GM21717 (cell line): ENCODE results near the gene NFE2L1.
"Not testable (repeated sequence)": the region's sequence is repeated elsewhere in the genome, so short reads cannot be mapped to it uniquely, and the experiment has no call there.

ENCODE experiments used
- ATAC-seq: cut with Tn5 transposase; IDR thresholded peaks from one replicate; pipeline ENCODE4 v1.9.1; 2021; ENCODE audit warnings: mild to moderate bottlenecking, moderate library complexity; ENCODE audit not compliant: unreplicated experiment

NFE2L1 gene, protein sequence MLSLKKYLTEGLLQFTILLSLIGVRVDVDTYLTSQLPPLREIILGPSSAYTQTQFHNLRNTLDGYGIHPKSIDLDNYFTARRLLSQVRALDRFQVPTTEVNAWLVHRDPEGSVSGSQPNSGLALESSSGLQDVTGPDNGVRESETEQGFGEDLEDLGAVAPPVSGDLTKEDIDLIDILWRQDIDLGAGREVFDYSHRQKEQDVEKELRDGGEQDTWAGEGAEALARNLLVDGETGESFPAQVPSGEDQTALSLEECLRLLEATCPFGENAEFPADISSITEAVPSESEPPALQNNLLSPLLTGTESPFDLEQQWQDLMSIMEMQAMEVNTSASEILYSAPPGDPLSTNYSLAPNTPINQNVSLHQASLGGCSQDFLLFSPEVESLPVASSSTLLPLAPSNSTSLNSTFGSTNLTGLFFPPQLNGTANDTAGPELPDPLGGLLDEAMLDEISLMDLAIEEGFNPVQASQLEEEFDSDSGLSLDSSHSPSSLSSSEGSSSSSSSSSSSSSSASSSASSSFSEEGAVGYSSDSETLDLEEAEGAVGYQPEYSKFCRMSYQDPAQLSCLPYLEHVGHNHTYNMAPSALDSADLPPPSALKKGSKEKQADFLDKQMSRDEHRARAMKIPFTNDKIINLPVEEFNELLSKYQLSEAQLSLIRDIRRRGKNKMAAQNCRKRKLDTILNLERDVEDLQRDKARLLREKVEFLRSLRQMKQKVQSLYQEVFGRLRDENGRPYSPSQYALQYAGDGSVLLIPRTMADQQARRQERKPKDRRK

DNA sequence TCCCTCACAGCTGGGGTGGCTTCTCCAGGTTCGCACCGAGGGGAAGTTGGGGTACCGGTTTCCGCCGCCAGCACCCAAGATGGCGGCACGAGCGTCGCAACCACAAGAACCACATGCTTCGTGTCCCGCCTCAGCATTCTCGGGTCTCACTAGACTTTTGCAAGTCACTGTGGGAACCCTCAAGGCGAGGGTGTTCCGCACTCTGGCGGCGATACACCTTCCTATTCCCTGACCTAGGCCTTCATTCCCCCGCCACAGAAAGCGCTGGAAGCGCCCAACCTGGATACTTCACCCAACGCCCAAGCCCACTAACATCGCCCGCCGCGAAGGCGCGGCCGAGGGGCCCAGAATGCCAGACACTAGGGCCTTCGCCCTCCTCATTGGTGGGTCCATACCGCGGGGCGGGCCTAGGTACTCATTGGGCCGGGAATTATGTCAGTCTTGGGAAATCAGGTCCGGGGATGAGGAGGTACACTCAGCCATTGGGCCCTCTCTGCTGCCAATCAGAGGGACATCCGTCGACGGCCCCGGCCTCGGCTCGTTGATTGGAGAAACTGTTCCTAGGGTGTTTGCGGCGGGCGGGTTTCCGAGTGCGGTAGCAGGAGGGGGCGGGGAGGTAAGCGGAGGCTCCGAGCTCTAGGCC is at the start of gene NFE2L1:
Gene NFE2L1, plus strand, starts transcription at position 619 of the 643 bp plus-strand sequence. CDS start 2,760 bp downstream, outside the sequence.
- ATAC-seq, result peak; percentile 90

DNA sequence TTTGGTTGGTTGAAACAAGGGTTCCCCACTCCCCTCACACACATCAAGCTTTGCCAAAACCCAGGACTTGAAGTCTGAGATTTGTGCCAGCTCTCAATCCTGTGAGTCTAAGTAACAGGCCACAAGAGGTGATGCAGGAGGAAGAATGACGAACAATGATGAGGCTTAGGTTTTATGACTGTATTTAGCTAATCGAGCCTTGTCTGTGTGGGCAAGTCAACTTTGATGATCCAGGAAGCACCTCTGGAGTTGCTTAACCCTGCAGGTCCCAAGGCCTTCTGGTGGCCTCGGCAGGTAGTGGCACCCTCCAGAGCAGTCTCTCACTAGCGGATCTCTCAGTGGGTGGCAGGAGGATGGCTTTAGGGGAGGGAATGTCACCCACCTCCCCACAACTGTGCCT is 48.6 kb upstream of the NFE2L1 start:
- no peak for ATAC-seq

- no peak for ATAC-seq
These were observed 47.0 kb upstream of the NFE2L1 start for GRCh38 chr17:48001197-48001596.

DNA sequence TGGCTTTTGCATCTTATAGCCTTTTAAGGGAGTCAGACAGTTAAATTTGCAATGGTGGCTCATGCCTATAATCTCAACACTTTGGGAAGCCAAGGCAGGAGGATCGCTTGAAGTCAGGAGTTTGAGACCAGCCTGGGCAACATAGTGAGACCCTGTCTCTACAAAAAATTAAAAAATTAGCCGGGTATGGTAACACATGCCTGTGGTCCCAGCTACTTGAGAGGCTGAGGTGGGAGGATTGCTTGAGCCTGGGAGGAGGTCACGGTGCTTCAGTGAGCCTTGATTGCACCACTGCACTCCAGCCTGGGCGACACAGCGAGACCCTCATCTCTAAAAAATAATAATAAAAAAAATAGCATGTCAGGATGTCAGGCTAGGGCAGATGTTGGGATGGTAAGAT is 46.5 kb upstream of the NFE2L1 start:
- ATAC-seq, result not testable (repeated sequence)

GRCh38 chr17:48002266-48002915 is 45.8 kb upstream of the NFE2L1 start:
- no peak for ATAC-seq

GRCh38 chr17:48002916-48003416 is 45.2 kb upstream of the NFE2L1 start:
- ATAC-seq, result no peak

GRCh38 chr17:48003417-48004151 is 44.6 kb upstream of the NFE2L1 start:
- ATAC-seq, result no peak

DNA sequence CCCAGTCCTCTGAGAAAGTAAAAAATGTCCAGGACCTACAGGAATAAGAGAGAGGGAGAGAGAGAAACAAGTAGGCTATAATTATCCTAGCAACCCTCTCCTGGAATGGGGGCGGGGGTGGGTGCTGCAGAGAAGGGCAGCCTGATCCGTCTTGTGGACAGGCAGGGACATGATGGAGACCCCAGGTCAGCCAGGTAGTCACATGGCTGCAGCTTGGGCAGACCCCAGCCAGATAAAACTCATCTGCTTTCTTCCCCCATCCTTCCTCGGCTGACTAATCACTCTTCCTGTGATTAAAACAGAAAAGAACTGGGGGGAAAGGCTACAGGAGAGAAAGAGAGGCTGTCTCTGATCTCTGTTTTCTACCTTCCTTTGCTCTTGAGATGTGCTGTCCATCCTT is 43.2 kb upstream of the NFE2L1 start:
- no peak for ATAC-seq

GRCh38 chr17:48006936-48007709 is 41.0 kb upstream of the NFE2L1 start:
- ATAC-seq, result no peak

- ATAC-seq, result no peak
These were observed 38.0 kb upstream of the NFE2L1 start for GRCh38 chr17:48010193-48010592.

- ATAC-seq, result no peak
These were observed 36.6 kb upstream of the NFE2L1 start for GRCh38 chr17:48011405-48012150.

DNA sequence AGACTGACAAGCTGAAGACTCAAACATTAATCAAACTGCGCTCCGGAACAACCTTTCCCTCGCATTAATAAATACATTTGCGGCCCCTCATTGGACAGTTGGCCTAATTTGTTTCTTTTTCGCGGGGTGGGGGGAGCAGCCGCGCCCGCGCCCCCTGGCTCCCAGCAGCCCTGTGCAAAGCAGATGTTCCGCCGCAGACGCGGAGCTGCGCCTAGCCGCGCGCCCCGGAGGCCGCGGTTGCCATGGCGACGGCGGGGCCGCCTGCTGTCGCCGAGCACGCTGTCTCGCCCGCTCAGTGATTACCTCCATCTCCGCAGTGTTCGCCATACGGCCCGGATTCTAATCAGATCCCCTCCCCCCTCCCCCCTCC is 36.0 kb upstream of the NFE2L1 start:
- no peak for ATAC-seq

- ATAC-seq, result no peak
These were observed 35.5 kb upstream of the NFE2L1 start for GRCh38 chr17:48012654-48013053.

GRCh38 chr17:48013876-48014594 is 34.1 kb upstream of the NFE2L1 start:
- ATAC-seq, result no peak

DNA sequence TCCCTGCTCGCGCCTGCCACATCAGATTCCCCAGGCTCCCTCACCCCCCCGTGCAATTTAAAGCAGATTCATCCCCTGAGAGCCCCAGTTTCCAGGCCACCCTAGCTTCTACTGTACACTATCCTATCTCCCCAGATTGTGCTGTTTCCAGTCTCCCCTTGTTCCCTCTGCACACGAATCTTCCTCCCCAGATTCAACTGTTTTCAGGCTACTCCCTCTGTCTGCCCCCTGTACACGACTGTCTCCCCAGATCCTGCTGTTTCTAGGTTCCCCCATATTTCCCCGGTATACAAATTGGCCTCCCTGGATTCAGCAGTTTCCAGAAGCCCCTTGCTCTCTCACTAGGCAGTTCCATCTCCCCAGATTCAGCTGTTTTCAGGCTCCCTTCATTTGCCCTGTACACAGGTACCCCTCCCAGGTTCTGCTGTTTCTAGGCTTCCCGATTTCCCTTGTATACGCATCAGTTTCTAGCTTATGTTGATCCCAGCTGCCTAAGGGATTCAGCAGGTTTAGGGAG is 33.5 kb upstream of the NFE2L1 start:
- no peak for ATAC-seq

GRCh38 chr17:48016112-48016511 is 32.0 kb upstream of the NFE2L1 start:
- ATAC-seq, result no peak

- not testable (repeated sequence) for ATAC-seq
These were observed 30.4 kb upstream of the NFE2L1 start for GRCh38 chr17:48017817-48018158.

GRCh38 chr17:48021934-48022333 is 26.2 kb upstream of the NFE2L1 start:
- ATAC-seq, result no peak
